Osteoblast (primary cell): Measurements from ENCODE around the gene TTC7B. TPM values are rescaled to one million over a fixed set of nuclear protein-coding genes. Genes with fewer than 3 reads are reported as not detected.

Experiments used
- DNase-seq: peaks from one replicate; pipeline ENCODE4 v3.0.0; 2011; ENCODE audit warnings: low spot score, mixed read lengths; ENCODE audit not compliant: insufficient read length; ENCODE audit errors: missing footprints
- H2AFZ ChIP-seq: 2 replicates; pipeline ENCODE4 v1.6.0; 2011; ENCODE audit warnings: mild to moderate bottlenecking, low read length
- H3K27ac ChIP-seq: 2 replicates; pipeline ENCODE4 v1.5.1; 2011; ENCODE audit warnings: mild to moderate bottlenecking, low read depth, low read length, moderate library complexity
- H3K27me3 ChIP-seq: 2 replicates; pipeline ENCODE4 v1.6.0; 2012; ENCODE audit warnings: mild to moderate bottlenecking, control low read depth, inconsistent platforms, low read length, moderate library complexity; ENCODE audit not compliant: insufficient read depth
- H3K36me3 ChIP-seq: 2 replicates; pipeline ENCODE4 v1.5.1; 2011; ENCODE audit warnings: mild to moderate bottlenecking, low read length, control low read depth, moderate library complexity; ENCODE audit not compliant: insufficient read depth
- H3K4me1 ChIP-seq: 2 replicates; pipeline ENCODE4 v1.5.1; 2011; ENCODE audit warnings: mild to moderate bottlenecking, low read length, control low read depth, moderate library complexity; ENCODE audit not compliant: insufficient read depth
- H3K4me2 ChIP-seq: 2 replicates; pipeline ENCODE4 v1.6.0; 2011; ENCODE audit warnings: mild to moderate bottlenecking, low read length; ENCODE audit not compliant: insufficient read depth
- H3K4me3 ChIP-seq: fragments of 200-600 bp; sonication (generic); 3 replicates; pipeline ENCODE4 v1.5.1; 2012; ENCODE audit warnings: mild to moderate bottlenecking, low read length, inconsistent platforms; ENCODE audit not compliant: insufficient read depth
- H3K79me2 ChIP-seq: 2 replicates; pipeline ENCODE4 v1.6.0; 2012; ENCODE audit warnings: mild to moderate bottlenecking, low read length, control low read depth, inconsistent platforms; ENCODE audit not compliant: insufficient read depth
- H3K9me3 ChIP-seq: 2 replicates; pipeline ENCODE4 v1.5.1; 2011; ENCODE audit warnings: low read depth, low read length, control low read depth
- H4K20me1 ChIP-seq: 2 replicates; pipeline ENCODE4 v1.6.0; 2012; ENCODE audit warnings: mild to moderate bottlenecking, low read length, control low read depth; ENCODE audit not compliant: insufficient read depth
- total RNA-seq: library from RNA; depleted of rRNA; stranded (reverse); fragments of >200 nt; gene quantifications from 2 replicates; pipeline ENCODE4 v1.2.3, GENCODE V29; 2012
- TF ChIP-seq, protein P1 (sequence below): IDR thresholded peaks from 2 replicates; pipeline ENCODE4 v1.5.1; 2011; ENCODE audit warnings: mild to moderate bottlenecking, low read depth, low read length, moderate library complexity; ENCODE audit errors: extremely low read depth

Gene TTC7B
- total RNA-seq, 1 donor: 14.5 TPM

DNA sequence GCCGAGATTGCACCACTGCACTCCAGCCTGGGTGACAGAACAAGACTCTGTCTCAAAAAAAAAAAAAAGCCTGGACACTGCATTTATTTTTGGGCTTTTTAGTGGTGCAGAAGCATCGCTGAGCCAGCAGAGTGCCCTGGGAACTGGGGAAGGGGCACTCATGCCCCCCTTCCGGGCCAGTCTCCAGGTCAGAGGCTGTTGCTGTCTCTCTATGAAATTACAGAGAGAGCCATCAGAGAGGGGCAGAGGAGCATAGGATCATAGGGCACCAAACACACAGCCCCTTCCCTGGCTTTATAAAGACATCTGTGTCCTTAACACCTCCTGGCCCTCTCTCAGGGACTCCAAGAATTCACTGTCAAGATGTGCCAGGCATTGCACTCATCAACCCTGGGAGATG is 223.6 kb downstream of the TTC7B start:
- Histone ChIP-seq H3K4me3 (no peak overlapping the region), H4K20me1 (no peaks in the 10 kb centered on the region), H3K27ac (no peak overlapping the region), H3K4me1 (no peaks in the 10 kb centered on the region), H3K4me2 (no peak overlapping the region), H3K27me3 (no peaks in the 10 kb centered on the region), H3K9me3 (no peaks in the 10 kb centered on the region), H3K36me3 (no peaks in the 10 kb centered on the region), H2AFZ (no peak overlapping the region), H3K79me2 (no peaks in the 10 kb centered on the region)
- TF ChIP-seq, protein P1, sequence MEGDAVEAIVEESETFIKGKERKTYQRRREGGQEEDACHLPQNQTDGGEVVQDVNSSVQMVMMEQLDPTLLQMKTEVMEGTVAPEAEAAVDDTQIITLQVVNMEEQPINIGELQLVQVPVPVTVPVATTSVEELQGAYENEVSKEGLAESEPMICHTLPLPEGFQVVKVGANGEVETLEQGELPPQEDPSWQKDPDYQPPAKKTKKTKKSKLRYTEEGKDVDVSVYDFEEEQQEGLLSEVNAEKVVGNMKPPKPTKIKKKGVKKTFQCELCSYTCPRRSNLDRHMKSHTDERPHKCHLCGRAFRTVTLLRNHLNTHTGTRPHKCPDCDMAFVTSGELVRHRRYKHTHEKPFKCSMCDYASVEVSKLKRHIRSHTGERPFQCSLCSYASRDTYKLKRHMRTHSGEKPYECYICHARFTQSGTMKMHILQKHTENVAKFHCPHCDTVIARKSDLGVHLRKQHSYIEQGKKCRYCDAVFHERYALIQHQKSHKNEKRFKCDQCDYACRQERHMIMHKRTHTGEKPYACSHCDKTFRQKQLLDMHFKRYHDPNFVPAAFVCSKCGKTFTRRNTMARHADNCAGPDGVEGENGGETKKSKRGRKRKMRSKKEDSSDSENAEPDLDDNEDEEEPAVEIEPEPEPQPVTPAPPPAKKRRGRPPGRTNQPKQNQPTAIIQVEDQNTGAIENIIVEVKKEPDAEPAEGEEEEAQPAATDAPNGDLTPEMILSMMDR: no peak
- DNase-seq: peak; percentile 51

DNA sequence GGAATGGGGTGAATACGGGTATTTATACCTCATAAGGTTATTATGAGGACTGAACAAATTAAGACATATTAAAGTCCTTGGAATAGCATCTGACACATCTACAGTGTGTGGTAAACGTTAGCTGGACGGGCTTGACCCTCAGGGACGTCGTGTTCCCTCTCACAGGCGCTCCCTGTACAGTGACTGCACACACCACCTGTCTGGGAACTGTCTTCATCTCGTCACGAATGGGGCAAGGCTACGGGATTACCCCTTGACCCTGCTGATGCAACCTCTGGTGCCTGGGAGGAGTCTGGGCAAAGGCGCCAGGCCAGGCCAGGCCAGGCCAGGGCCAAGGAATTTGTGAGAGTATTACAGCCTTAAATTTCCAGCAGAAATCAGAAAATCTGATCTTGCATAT is 228.3 kb downstream of the TTC7B start:
- Histone ChIP-seq H3K79me2 (no peaks in the 10 kb centered on the region), H3K9me3 (no peaks in the 10 kb centered on the region), H3K27me3 (no peaks in the 10 kb centered on the region), H4K20me1 (no peaks in the 10 kb centered on the region), H3K4me2 (no peak overlapping the region), H3K4me3 (no peak overlapping the region), H3K27ac (no peak overlapping the region), H2AFZ (no peak overlapping the region), H3K36me3 (no peaks in the 10 kb centered on the region), H3K4me1 (no peaks in the 10 kb centered on the region)
- TF ChIP-seq, protein P1: no peak
- DNase-seq: no peak

DNA sequence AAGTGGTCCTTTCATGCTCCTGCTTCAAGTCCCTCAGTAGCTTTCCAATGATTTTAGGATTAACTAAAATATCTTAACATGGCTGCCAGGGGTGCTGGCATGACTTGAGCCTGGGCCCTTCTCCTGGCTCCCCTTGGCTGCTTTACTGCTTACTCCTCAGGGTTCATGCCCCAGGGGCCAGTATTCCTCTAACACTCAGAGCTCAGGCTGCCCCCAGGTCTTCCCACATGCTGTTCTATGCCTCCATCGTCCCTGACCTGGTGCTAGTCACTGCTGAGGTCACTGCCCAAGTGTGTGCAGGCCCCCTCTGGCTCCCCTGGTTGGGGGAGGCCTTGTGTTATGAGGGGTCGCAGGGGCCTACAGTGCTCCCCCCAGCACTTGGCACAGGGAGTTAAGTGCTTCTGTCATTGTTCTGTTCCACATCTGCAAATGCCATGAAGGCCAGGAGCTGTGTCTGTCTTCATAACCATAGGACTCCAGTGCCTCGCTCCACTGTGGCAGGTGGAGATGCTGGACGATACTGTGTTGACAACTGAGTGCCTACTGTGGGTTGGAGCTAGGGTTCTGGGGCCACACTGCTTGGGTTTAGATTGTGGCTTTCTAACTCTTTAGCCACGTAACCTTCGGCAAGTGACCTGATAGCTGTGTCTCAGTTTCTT is 228.8 kb downstream of the TTC7B start:
- no peaks in the 10 kb centered on the region for H3K27me3 ChIP-seq
- H3K9me3 ChIP-seq: no peaks in the 10 kb centered on the region
- H3K4me2 ChIP-seq: no peak overlapping the region
- H3K4me3 ChIP-seq: no peak overlapping the region
- no peaks in the 10 kb centered on the region for H3K36me3 ChIP-seq
- no peak for DNase-seq
- H3K27ac ChIP-seq: no peak overlapping the region
- no peaks in the 10 kb centered on the region for H3K79me2 ChIP-seq
- H3K4me1 ChIP-seq: no peaks in the 10 kb centered on the region
- no peak overlapping the region for H2AFZ ChIP-seq
- no peaks in the 10 kb centered on the region for H4K20me1 ChIP-seq
- TF ChIP-seq, protein P1: no peak

DNA sequence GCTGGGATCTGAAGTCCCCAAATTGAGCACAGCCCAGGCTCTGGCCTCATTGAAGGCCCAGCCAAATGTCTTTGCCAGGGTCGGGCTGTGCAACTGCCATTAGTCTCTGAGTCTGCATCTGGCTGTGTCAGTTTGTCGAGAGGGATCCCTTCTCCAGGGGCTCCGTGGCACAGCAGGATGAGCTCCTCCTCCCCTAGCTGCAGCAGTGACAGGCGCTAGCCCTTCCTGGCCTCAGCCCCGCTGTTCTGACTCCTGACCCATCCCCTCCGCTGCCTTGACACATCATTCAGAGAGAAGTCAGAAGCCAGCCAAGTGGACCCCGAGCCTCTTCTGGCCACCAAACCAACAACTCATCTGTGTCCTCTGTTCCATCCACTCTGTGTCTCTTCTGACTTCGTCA is 231.1 kb downstream of the TTC7B start:
- Histone ChIP-seq H3K9me3 (no peaks in the 10 kb centered on the region), H3K4me1 (no peaks in the 10 kb centered on the region), H3K36me3 (no peaks in the 10 kb centered on the region), H3K79me2 (no peaks in the 10 kb centered on the region), H3K4me2 (no peak overlapping the region), H4K20me1 (no peaks in the 10 kb centered on the region), H3K27me3 (no peaks in the 10 kb centered on the region), H3K4me3 (no peak overlapping the region), H3K27ac (no peak overlapping the region), H2AFZ (no peak overlapping the region)
- TF ChIP-seq, protein P1: no peak
- peak; percentile 48 for DNase-seq
